HG03060 (cell line): ENCODE results near the gene B3GNT8.
"Not testable (repeated sequence)": the region's sequence is repeated elsewhere in the genome, so short reads cannot be mapped to it uniquely, and the experiment has no call there.

Experiments used
- ATAC-seq: cut with Tn5 transposase; IDR thresholded peaks from one replicate; pipeline ENCODE4 v1.9.1; 2021; ENCODE audit warnings: low read depth, moderate number of reproducible peaks; ENCODE audit not compliant: unreplicated experiment

Gene B3GNT8

GRCh38 chr19:41420101-41420880 is 6.9 kb downstream of the B3GNT8 start:
- no peak for ATAC-seq

- no peak for ATAC-seq
Observed at GRCh38 chr19:41416194-41416674, 10.9 kb downstream of the B3GNT8 start.

GRCh38 chr19:41415154-41415571 is 12.0 kb downstream of the B3GNT8 start:
- no peak for ATAC-seq

GRCh38 chr19:41414461-41414860 is 12.7 kb downstream of the B3GNT8 start:
- ATAC-seq, result no peak

- no peak for ATAC-seq
Observed at GRCh38 chr19:41413947-41414346, 13.2 kb downstream of the B3GNT8 start.

- ATAC-seq, result no peak
Observed at GRCh38 chr19:41412953-41413352, 14.2 kb downstream of the B3GNT8 start.

GRCh38 chr19:41411968-41412265 is 15.3 kb downstream of the B3GNT8 start:
- ATAC-seq, result no peak

- ATAC-seq, result no peak
Observed at GRCh38 chr19:41411100-41411967, 15.8 kb downstream of the B3GNT8 start.

- ATAC-seq, result no peak
Observed at GRCh38 chr19:41410336-41411054, 16.7 kb downstream of the B3GNT8 start.

GRCh38 chr19:41409288-41409687 is 17.9 kb downstream of the B3GNT8 start:
- no peak for ATAC-seq

- ATAC-seq, result not testable (repeated sequence)
Observed at GRCh38 chr19:41408846-41409245, 18.3 kb downstream of the B3GNT8 start.

GRCh38 chr19:41408256-41408655 is 18.9 kb downstream of the B3GNT8 start:
- ATAC-seq, result no peak

- no peak for ATAC-seq
Observed at GRCh38 chr19:41407271-41407670, 19.9 kb downstream of the B3GNT8 start.

- ATAC-seq, result no peak
Observed at GRCh38 chr19:41405776-41406175, 21.4 kb downstream of the B3GNT8 start.

GRCh38 chr19:41403181-41403970 is 23.8 kb downstream of the B3GNT8 start:
- ATAC-seq, result no peak

- ATAC-seq, result no peak
Observed at GRCh38 chr19:41402010-41402409, 25.2 kb downstream of the B3GNT8 start.

GRCh38 chr19:41401483-41401882 is 25.7 kb downstream of the B3GNT8 start:
- no peak for ATAC-seq

GRCh38 chr19:41399525-41399924 is 27.6 kb downstream of the B3GNT8 start:
- ATAC-seq, result no peak

GRCh38 chr19:41399091-41399490 is 28.1 kb downstream of the B3GNT8 start:
- no peak for ATAC-seq

- ATAC-seq, result no peak
Observed at GRCh38 chr19:41398598-41398997, 28.6 kb downstream of the B3GNT8 start.
